Uterus (tissue), 2 donors: ENCODE measurements around the gene CXCR5.

Experiments used
- CTCF ChIP-seq, 4 experiments: fragments of 200-600 bp in 2 of 4; fragments of 450-650 bp in 2 of 4; sonication (generic) in 2 of 4; IDR thresholded peaks; one replicate each; pipeline ENCODE4 v1.5.1; 2016 to 2019; ENCODE audit warnings: antibody characterized with exemption in 4 of 4, mild to moderate bottlenecking in 2 of 4, moderate library complexity in 1 of 4
- POLR2A ChIP-seq, 2 donors: fragments of 450-650 bp; IDR thresholded peaks; one replicate each; pipeline ENCODE4 v1.6.1; 2016; ENCODE audit warnings: antibody characterized with exemption in 2 of 2, mild to moderate bottlenecking in 1 of 2, moderate library complexity in 1 of 2

- TF ChIP-seq POLR2A (IDR thresholded peaks at IDR 0.05) (no peak), CTCF (IDR thresholded peaks at IDR 0.05) (no peak)
These were observed 6.1 kb upstream of the CXCR5 start for GRCh38 chr11:118877487-118878162.
